CD4-positive, alpha-beta T cell treated with Interferon alpha-2 for 1 hour (primary cell): ENCODE data around the gene KCTD3.

Experiments used
- DNase-seq, 2 donors: peaks; one replicate each; pipeline ENCODE4 v3.0.0-alpha.2; 2020 to 2022

The KCTD3 gene

GRCh38 chr1:215557504-215557903 is 9.6 kb upstream of the KCTD3 start:
- no peak for DNase-seq

DNA sequence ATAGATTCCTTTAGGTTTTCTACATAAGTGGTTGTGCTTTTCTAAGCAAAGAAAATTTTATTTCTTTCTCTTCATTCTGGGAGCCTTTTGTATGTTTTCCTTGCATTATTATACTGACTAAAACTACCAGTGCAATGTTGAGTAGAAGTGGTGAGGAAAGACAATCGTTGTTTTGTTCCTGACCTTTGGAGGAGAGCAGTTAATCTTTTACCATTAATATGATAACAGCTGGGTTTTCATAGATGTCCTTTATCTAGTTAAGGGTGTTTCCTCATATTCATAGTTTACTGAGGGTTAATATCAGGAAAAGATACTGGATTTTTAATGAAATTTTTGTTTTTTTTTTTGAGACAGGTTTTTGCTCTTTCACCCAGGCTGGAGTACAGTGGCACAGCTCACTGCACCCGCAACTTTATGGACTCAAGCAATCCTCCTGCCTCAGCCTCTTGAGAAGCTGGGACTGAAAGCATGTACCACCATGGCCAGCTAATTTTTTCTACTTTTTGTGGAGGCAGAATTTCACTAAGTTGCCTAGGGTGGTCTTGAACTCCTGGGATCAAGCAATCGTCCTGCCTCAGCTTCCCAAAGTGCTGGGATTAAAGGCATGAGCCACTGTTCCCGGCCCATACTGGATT is 9.0 kb upstream of the KCTD3 start:
- DNase-seq, result no peak

DNA sequence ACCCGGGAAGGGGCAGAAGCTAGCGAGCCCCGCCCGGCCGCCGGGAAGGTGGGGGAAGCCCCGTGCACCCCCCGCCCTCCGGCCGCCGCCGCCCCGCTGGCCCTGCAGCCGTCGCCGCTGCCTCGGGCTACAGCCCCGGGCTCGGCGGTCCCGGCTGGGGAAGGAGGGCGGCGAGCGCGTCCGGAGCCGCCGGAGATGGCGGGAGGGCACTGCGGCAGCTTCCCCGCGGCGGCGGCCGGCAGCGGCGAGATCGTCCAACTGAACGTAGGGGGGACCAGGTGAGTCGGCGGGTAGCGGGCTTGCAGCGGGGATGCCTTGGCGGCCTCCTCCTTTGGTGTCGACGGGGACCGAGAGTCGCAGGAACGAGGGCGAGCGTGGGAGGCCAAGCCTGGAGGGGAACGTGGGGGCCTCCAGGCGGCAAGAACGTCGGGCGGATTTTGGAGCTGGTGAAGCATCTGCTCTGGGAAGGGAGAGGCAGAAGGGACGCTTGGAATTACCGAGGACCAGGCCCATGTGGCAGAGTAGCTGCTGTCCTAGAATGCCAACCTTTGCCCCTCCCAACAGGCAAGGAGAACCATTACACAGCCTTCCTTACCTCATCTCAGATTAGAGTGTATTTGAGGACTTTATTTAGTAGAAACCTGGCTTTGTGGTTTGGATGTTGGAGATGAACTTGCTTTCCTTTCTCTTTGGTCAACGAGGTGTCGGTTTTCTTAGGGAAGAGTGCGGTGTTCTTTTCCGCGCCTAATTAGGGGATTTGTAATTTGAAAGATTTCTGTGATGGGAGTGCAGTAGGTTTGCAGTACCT is 591 bp downstream of the KCTD3 start:
- DNase-seq, result peak in 1 of 2 donors; percentile 5

GRCh38 chr1:215568299-215568692 is 1.2 kb downstream of the KCTD3 start:
- no peak for DNase-seq

DNA sequence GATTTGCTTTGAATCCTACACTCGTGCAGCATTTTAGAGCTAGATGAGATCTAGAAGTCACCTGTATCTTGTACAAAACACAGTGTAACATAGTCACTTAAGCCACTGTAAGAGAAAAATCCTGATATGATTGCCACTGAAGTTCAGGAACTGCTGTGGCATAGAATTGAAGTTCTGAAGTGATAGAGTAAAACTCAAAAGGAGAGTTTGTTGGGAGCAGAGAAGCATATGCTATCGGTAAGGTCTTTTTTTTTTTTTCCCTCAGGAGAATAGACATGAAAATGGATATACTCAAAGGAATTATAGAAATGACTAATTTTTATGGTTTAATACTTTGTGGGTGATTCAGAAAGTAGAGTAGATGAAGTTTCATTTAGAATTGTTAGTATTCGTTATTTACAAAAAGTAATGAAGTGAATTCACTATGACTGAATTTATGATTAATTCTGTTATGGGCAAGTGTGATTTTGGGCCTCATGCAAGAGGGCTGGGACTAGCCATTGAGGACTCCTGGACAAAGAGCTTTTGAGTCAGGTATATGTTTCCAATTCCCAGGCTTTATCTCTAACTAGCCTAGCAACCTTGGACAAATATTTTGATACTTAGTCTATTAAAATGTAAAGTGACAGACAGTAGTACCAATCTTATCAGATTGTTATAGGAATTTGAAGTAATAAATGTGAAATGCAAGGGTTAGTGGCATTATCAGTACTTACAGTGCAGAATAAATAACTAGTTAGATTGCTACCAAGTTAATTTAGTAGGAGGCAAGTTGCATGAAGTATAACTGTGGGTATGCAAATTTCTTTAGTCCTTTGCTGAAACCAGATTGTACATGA is 3.1 kb downstream of the KCTD3 start:
- DNase-seq, result no peak

DNA sequence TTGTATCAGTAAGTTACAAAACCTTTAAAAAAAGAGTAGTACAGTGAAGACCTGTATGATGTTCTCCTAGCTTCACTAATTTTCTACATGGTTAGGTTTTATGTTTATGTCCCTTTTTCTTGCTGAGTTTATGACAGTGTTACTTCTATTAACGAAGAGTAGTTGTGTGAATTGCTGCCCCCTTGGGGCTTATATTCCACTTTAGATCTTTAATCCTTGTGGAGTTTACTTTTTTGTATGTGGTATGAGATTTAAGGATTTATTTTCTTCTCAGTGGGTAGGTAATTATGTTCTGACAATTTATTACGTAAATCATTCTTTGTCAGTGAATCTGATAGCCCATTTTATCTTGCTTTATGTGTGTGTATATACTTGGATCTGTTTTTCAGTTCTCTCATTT is 14.8 kb downstream of the KCTD3 start:
- no peak for DNase-seq

GRCh38 chr1:215583185-215583749 is 16.2 kb downstream of the KCTD3 start:
- no peak for DNase-seq

DNA sequence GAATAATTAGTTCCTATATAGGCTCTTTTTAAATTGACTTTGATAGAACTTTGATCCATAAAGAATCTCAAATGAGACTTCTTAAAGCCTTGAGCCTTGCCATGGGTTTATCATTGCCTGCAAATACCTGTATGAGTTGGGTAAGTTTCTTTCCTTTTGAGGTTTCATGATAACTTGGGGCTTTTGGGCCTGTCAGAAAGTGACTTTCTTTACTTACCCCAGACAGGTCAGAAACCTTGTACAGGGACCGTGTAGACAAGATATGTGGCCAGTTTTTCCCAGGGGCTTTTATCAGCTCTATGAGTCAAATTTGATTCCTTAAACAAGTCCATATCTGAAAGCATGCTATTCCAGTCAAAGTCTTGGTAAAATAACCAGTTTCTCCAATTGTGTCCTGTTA is 17.3 kb downstream of the KCTD3 start:
- no peak for DNase-seq

- DNase-seq, result no peak
Observed at GRCh38 chr1:215589650-215590435, 22.7 kb downstream of the KCTD3 start.

- no peak for DNase-seq
Observed at GRCh38 chr1:215590779-215591491, 23.8 kb downstream of the KCTD3 start.

DNA sequence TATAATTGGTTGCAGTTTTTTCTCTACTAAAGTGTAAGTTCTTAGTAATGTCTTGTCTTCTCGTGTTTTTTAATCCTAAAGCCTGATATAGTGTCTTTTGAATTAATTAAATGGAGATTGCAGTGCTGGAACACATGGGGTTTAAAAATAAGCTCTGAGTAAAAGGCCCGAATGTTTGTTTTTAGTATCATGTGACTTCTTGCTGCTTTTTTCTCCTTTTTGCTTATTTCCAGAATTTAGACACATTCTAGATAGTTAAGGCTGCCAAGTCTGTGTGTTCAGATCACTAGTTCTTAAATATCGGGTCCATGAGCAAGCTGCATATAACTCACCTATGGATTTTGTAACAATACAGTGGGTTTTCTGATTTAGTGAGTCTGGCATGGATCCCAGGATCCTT is 27.5 kb downstream of the KCTD3 start:
- no peak for DNase-seq

GRCh38 chr1:215595231-215595630 is 28.1 kb downstream of the KCTD3 start:
- DNase-seq, result no peak

DNA sequence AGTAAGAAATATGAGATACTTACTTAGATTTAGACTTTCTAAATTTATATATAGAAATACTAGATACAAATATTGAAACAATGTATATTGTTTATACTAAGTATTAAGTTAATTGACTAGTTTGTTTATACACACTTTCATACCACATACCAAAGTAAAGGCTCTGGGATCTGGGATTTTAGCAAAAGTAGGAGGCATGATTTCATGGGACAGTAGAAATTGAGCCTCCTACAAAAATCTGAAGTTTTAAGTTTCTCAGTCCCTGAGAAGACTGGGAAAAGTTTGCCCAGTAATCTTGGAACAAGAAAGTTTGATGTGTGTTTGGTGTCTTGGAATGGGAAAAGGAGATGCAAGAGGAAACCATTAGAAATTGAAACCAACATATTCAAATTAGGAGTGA is 30.9 kb downstream of the KCTD3 start:
- no peak for DNase-seq

DNA sequence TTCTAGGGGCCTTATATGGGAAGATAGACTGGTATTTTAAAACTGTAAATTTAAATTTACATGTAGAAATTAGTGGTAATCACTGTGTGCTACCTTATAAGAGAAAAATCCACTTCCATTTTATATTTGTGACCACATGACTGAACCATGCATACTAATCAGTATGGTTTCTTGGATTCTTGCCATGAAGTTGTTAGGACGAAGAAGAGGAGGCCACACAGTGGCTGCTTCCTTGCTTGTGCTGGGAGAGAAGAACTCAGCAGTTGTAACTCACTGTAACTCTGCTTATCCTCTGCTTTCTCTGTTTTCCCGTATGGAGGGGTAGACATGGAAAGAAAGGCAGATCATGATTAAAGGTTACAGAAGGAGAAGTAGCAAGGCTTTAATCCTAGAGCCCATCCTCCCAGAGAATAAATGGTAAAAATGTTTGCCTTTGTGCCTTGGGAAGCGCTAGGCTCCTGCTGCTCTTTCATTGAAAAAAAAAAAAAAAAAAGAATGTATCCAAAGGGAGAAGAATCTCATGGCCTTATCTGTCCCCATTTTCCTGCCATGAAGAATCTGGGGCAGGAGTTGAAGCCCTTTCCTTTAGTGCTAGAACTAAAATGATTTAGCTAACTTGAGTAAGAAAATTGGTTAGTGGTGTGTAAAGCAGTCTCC is 32.4 kb downstream of the KCTD3 start:
- no peak for DNase-seq

GRCh38 chr1:215600258-215600792 is 33.2 kb downstream of the KCTD3 start:
- no peak for DNase-seq

- DNase-seq, result no peak
Observed at GRCh38 chr1:215600867-215601266, 33.8 kb downstream of the KCTD3 start.

- DNase-seq, result no peak
Observed at GRCh38 chr1:215601276-215601675, 34.2 kb downstream of the KCTD3 start.

- no peak for DNase-seq
Observed at GRCh38 chr1:215603319-215603718, 36.2 kb downstream of the KCTD3 start.

GRCh38 chr1:215605011-215605621 is 38.0 kb downstream of the KCTD3 start:
- no peak for DNase-seq

GRCh38 chr1:215606036-215606435 is 38.9 kb downstream of the KCTD3 start:
- DNase-seq, result no peak
